NCI-H774 (cell line): ENCODE results near the gene CEP164.
"Not testable (repeated sequence)": the region's sequence is repeated elsewhere in the genome, so short reads cannot be mapped to it uniquely, and the experiment has no call there.

Experiments used
- DNase-seq: peaks from one replicate; lab custom pipeline; 2025; lab: John Stamatoyannopoulos, UW

The CEP164 gene

DNA sequence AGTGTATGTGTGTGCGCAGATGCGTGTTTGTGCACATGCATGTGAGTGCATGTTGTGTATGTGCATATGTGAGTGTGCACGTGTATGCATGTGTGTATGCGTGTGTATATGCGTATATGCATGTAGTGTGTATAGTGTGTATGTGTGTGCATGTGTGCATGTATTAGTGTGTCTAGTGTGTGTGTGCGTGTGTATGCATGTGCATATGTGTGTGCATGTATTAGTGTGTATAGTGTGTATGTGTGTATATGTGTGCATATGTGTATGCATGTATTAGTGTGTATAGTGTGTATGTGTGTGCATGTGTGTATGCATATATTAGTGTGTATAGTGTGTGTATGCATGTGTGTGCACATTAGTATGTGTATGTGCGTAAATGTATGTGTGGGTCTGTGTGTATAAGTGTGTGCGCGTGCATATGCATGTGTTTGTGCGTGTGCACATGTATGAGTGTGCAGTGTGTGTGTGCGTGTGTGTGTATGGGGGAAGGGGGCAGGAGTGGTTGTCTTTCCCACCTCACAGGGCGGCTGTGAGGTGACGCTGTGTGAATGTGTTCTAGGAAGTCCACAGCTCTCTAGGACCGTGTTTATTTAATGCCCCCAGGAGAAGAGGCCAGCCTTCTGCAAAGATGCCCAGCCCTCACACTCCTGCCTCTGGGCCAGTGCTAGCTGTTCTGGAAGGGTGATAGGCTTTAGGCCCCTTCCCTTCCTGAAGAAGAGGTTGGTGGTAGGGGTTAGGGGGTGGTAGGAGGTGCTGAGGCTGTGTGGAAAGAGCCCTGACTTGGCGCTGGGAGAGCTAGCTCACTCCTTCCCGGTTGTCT lies 114.6 kb downstream of the CEP164 start:
- no peak for DNase-seq

DNA sequence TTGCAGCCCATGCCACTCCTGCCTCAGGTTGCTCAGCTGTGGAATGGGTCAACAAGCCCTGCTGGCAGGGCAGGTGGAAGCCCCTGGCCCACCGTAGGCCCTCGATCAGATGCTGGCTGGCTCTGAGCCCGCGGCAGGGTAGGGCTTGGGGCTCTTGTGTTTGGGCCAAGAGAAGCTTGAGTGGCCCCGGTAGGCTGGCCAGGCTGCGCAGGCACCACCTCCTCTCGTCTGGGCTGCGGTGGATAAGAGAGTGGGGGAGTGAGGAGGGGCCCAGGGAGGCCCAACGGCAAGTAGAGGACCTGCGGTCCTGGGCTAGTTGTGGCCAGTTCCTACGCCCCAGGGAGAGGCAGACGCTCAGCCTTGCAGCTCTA lies 115.2 kb downstream of the CEP164 start:
- DNase-seq, result no peak

DNA sequence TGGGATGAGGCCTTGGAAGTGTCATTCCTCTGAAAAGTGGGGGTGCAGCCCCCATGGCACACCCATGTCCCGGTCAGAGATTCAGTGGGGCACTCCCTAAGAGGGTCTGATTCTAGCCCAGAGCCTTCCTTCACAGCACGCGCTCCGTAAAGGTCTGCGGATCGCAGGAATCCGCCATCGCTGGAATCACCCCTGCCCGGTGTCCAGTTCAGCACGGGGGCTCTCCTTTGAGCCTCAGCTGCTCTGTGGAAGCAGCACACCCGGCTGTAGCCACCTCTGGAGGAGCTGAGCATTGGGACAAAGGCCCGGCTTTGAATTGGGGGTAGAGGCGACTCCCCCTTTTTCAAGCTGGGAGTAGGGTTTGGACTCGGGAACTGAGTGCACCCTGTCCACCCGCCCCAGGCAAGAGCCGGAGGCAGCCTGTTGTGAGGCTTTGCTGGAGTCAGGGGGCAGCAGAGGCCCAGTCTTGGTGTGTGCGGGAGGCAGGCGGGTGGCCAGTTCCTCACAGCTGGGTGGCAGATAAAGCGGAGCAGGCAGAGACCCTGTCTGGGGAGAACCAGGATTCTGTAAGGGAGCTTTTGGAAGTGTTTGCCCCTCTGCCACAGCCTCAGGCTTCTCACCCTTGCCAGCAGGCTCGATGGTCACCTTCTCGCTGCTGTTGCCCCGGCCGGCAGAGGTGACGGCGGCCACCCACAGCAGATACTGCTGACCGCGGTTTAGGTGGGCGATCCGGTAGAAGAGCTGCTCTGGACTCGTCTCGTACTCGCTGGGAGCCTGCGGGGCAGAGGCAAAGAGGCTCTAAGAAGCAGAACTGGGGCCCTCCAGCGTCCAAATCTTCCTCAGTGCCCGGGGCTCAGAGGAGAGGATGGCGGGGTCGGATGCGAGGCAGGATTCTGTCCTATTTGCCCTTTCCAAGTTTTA lies 115.9 kb downstream of the CEP164 start:
- DNase-seq, result peak; percentile 45

DNA sequence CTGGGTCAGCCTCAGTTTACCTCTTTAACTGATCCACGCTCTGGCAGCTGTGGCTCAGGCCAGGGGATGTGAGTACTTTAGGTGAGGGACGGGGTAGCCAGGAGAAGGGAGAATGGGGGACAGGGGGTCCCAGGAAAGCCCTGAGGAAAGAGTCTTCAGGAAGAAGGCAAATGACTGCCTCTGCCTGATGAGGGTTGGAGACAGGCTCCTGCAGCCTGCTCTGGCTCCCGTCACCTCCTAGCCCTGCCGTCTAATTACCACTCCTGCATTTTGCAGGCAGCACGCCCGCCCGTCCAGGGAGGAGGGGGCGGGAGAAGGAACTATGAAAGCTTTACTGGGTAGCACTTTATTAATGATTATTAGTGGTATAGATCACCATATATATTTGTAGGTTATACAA lies 116.6 kb downstream of the CEP164 start:
- no peak for DNase-seq

DNA sequence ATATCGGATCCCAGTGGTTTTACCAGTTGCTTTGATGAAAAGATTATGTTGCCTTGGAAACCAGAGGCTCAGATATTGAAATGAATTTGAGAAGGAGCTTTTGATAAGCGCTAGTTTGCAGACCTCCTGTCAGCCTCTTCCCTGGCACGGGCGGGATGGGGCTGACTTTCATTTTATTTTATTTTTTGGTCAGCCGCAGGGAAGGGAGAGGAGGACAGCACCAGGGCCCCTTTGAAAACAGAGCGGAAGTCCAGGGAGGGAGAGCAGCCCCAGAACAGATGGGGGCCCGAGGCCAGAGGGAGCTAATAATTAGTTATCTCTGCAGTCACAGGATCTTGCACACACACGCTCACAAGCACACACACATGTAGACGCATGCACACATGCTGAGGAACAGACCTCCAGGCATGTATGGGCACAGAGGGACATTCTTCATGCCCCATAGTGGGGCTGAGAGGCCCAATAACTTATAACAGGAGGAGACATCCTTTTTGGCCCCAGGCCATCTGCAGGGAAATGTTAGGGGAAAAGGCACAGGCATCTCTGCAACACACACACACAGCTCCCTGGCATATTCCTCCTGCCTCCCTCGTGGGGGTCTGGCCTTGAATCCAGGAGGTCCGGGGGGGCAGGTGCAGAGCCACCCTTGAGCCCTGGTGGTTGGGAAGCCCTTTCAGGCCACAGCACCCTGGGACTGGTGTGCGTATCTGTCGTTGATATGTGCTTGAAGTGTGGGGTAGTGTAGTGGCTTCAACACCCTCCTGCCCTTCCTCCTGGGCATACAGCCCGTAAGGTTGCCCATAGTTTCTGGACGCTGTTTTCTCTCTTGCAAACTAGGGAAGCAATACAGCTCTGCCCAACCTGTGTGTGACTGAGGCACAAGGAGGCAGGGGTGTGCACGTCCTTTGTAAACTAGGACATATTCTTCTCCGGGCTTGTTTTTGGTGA lies 117.3 kb downstream of the CEP164 start:
- DNase-seq, result no peak

- no peak for DNase-seq
These were observed 121.5 kb downstream of the CEP164 start for GRCh38 chr11:117449111-117449693.

- DNase-seq, result no peak
These were observed 126.4 kb downstream of the CEP164 start for GRCh38 chr11:117453886-117454563.

DNA sequence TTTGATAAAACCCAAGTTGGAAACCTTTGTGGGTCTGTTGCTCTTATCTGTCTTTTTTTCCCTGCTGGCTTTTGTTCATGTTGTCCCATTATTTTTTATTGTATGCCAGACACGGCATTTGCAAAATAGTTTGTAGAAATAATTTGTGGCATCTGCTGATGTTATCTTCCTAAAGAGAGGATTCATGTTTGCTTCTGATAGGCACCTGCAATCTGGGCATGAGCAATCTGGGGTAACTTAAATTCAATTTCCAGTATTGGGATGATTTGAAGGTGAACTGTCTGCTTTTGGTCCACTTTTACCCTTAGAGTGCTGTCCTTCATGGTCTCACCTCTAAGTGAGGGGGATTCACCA lies 126.9 kb downstream of the CEP164 start:
- no peak for DNase-seq

DNA sequence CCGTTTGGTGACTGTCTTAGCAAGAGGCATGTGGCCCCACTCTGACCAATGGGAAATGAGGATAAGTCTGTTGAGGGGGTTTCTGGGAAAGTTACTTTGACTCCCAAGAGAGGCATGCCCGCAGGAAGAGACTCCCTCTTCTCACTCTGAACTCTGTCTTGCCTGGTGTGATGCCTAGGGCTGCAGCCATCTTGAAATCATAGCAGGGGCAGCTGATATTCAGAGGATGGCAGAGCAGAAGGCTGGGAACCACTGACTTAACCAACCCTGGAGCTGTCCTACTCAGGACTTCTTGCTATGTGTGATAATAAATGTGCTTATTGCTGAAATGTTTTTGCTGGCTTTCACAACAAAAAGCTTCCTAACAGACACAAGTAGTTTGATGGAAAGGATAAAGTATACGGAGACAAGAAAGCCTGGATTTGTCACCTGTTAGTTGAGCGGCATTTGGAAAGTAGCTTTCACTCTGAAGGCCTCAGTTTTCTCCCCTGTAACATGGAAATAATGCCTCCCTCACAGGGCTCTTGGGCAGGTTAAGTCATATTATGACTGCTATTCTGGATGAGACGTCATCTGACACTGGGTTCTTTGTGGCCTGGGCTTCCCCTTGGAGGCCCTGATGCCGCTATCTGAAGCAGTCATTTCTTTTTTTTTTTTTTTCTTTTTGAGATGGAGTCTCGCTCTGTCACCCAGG lies 128.5 kb downstream of the CEP164 start:
- DNase-seq, result no peak

GRCh38 chr11:117456721-117457029 lies 129.0 kb downstream of the CEP164 start:
- DNase-seq, result not testable (repeated sequence)

GRCh38 chr11:117457031-117457785 lies 129.6 kb downstream of the CEP164 start:
- peak; percentile 79 for DNase-seq

DNA sequence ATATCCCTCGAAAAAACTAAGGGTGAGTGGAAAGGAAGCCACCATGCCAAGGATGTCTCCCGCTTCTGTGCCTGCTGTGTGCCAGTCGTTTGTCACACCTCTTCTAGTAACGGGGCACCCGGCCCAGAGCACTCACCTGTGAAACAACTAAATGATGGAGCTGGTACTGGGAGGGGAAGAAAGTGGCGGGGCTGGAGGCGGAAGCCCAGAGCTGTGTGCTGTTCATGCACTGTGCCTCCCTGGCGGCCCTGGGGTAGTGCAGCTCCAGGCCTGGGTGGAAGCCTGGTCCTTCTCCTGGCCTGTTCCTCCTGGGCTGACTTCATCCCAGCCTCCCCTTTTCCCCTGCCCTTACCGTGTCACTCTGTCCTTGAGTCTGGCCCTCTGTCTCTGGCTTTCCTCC lies 130.2 kb downstream of the CEP164 start:
- DNase-seq, result peak; percentile 46

GRCh38 chr11:117458275-117459122 lies 130.8 kb downstream of the CEP164 start:
- peak; percentile 46 for DNase-seq

DNA sequence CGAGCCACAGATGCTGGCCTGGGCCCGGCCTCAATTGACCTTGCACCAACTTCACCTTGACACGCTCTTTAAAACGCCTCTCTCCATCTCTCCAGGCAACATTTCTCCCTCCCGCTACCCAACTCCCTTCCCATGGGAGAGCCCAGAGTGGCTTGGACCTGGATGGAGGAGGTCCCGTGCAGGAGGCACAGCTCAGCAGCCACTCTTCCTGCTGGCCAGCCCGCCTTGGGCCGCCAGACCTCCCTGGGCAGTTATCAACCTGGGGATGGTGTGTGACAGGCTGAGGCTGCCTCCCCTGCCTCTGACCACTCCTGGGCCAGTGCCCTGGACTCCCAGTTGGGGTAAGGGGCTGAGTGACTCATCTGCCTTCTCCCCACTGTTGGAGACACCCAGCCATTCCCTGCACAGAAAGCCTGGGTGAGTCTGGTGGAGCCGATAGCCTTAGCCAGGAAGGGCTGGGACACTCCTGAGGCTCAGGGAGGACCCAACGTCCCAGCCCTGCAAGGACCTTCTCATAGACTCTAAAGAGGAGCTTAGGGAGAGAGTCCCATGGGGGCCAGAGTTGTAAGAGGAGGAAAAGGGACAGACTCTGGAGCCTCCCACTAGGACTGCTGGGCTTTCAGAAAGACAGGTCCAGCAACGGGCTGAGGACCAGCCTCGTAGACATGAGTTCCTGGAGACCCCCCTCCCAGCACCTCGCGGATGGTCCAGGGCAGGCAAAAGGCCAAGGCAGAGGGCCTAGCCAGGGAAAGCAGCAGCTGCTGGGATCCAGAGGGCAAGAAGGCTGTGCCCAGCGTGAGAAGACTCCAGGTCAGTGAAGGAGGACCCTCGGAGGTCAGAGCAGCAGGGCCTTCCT lies 131.7 kb downstream of the CEP164 start:
- no peak for DNase-seq

DNA sequence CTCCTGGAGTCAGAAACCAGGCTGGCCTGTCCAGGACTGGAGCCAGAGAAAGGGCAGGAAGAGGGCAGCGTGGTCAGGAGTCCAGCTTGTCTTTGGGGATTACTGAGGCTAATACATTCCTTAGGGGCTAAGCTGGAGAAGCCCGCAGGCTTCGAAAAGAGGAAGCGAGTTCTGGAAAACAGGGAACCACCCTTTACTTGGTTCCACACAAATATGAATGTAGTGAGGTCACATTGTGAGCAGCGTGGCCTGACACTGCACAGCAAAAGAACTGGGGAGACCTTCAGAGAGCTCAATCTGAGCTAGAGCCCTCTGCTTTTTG lies 132.3 kb downstream of the CEP164 start:
- DNase-seq, result no peak

DNA sequence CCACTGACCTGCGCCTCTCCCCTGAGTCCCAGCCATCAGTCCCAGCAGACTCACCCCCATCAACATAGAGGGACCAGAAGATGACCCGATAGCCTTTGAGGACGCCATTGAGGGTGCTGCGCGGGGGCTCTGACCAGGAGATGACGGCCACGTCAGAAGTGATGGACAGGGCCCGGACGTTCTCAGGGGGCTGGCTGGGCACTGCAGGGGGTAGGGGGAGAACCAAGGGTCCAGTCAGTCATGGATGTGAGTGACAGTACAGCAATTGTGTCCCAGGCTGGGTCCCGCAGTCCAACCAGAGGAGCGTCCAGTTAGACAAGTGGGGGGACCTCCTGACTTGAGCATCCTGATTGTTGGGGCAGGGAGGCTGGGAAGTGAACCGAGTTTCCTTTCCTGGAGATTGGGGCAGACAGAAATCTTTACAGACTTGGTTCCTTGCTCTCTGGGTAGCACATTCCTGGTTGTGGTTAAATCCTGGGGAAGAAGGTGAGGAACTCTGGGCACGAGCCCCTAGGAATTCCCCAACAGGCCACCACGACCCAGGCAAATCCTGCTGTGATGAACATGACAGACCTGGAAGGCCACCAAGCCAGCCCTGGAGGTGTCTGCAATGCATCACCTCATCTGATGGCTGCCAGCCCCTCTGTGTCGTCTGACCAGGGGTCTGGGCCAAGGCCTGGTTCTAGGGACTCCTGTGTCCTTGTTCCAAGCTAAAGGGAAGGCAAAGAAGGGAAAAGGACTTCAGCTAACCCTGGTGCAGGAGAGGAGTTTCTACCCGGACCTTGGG lies 133.9 kb downstream of the CEP164 start:
- DNase-seq, result no peak

DNA sequence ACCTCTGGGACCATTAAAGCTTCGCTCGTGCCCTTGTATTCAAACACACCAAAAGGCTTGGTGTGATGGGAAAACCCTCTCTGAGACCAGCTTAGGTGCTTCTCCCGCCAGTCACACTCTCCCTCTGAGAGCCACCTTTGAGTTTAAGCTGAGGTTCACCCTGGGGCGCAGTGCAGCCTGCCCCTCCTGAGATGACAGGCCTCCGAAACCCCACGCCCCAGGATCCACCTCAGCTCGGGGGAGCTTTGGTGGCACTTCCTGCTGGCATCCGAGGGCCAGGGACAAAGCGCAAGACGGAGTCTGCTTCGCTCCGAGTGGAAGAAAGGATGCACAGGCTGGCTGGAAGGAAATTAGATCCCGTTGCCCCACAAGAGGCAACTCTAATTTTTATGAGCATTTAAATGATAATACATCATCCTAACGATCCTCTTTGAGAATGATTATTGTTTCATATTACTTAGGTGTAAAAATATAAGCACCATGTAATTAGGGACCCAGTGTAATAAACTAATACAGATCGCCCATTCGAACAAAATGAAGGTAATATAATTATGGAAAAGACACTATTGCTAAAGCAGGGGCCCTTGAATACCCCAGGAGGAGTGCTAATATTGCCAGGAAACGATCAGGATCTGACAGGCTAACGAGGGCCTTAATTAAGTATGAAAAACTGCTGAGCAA lies 134.7 kb downstream of the CEP164 start:
- no peak for DNase-seq
